Sciatic nerve (tissue), 2 donors: ENCODE measurements around the gene KLHL6. TPM values are rescaled to one million over a fixed set of nuclear protein-coding genes. Genes with fewer than 3 reads are reported as not detected.
"Not testable (repeated sequence)": the region's sequence is repeated elsewhere in the genome, so short reads cannot be mapped to it uniquely, and the experiment has no call there.

ENCODE experiments used
- ATAC-seq: fragments of 200-7000 bp; cut with Tn5 transposase; one replicate; pipeline ENCODE4 v1.9.1; 2020; ENCODE audit warnings: mild to moderate bottlenecking, moderate library complexity
- DNase-seq: peaks from one replicate; pipeline ENCODE4 v3.0.0-alpha.2; 2020; ENCODE audit warnings: low spot score
- intact Hi-C: fragments of 100-400 bp; cut with DNase I; formaldehyde crosslinking; loops from one replicate; pipeline ENCODE4 v1.14.2; 2022
- total RNA-seq: library from RNA; stranded (reverse); fragmentation: NEBNext Ultra II Directional; extraction: Animal tissue kit (Norgen Biotek cat#: 25700); gene quantifications from one replicate; pipeline ENCODE4 v1.2.1, GENCODE V29; 2021
- donor health status: DM: no; HTN: no; CAD: no.
- donor health status: DM: no; HTN: no; CAD: no.

Gene KLHL6
- total RNA-seq, 1 donor from 2014 or later: 4.7 TPM

GRCh38 chr3:183515968-183516851 is 39.3 kb downstream of the KLHL6 start:
- DNase-seq (no peak), ATAC-seq (no peak)
- intact Hi-C loops: no loop called here

- DNase-seq: no peak
- intact Hi-C loops: no loop called here
Observed at GRCh38 chr3:183514021-183514420, 41.5 kb downstream of the KLHL6 start.

GRCh38 chr3:183513046-183513706 is 42.3 kb downstream of the KLHL6 start:
- DNase-seq: no peak
- intact Hi-C loops: no loop called here
- no peak for ATAC-seq

More at GRCh38 chr3:183514021-183514420, 41.5 kb downstream of the KLHL6 start:
- no peak for ATAC-seq

GRCh38 chr3:183511286-183512131 is 44.0 kb downstream of the KLHL6 start:
- DNase-seq, intact Hi-C loops, ATAC-seq: not testable (repeated sequence)

- DNase-seq (no peak), ATAC-seq (no peak)
- intact Hi-C loops: no loop called here
Observed at GRCh38 chr3:183508821-183509220, 46.7 kb downstream of the KLHL6 start.

- ATAC-seq (no peak), DNase-seq (peak; percentile 35)
- intact Hi-C loops: no loop called here
Observed at GRCh38 chr3:183507551-183507950, 48.0 kb downstream of the KLHL6 start.

- ATAC-seq (no peak), DNase-seq (no peak)
- intact Hi-C loops: no loop called here
Observed at GRCh38 chr3:183506674-183507320, 48.7 kb downstream of the KLHL6 start.

- ATAC-seq (no peak), DNase-seq (no peak)
- intact Hi-C loops: no loop called here
Observed at GRCh38 chr3:183504597-183504996, 50.9 kb downstream of the KLHL6 start.

GRCh38 chr3:183503746-183504145 is 51.8 kb downstream of the KLHL6 start:
- intact Hi-C loops: no loop called here
- ATAC-seq (no peak), DNase-seq (peak; percentile 5)

- DNase-seq (peak; percentile 35), ATAC-seq (peak; percentile 62)
- intact Hi-C loops: no loop called here
Observed at GRCh38 chr3:183502237-183503181, 53.0 kb downstream of the KLHL6 start.

- intact Hi-C loops: no loop called here
- ATAC-seq (no peak), DNase-seq (peak; percentile 32)
Observed at GRCh38 chr3:183500981-183501704, 54.4 kb downstream of the KLHL6 start.

GRCh38 chr3:183500319-183500718 is 55.2 kb downstream of the KLHL6 start:
- intact Hi-C loops: no loop called here
- DNase-seq (no peak), ATAC-seq (no peak)

GRCh38 chr3:183498634-183499033 is 56.9 kb downstream of the KLHL6 start:
- DNase-seq: no peak
- intact Hi-C loops: no loop called here
- no peak for ATAC-seq

- no peak for ATAC-seq
- no peak for DNase-seq
- intact Hi-C loops: no loop called here
Observed at GRCh38 chr3:183497313-183497712, 58.2 kb downstream of the KLHL6 start.

GRCh38 chr3:183496311-183496710 is 59.2 kb downstream of the KLHL6 start:
- ATAC-seq: no peak
- intact Hi-C loops: no loop called here

GRCh38 chr3:183494341-183494740 is 61.2 kb downstream of the KLHL6 start:
- DNase-seq (no peak), ATAC-seq (no peak)
- intact Hi-C loops: no loop called here

More at GRCh38 chr3:183496311-183496710, 59.2 kb downstream of the KLHL6 start:
- DNase-seq: no peak
